ENCODE measurements around the gene CLIC5. TPM values are rescaled to one million over a fixed set of nuclear protein-coding genes. Genes with fewer than 3 reads are reported as not detected.
"Not testable (repeated sequence)": the region's sequence is repeated elsewhere in the genome, so short reads cannot be mapped to it uniquely, and the experiment has no call there.

CLIC5 gene
- total RNA-seq, 1 donor from 2014 or later: 0.35 TPM

DNA sequence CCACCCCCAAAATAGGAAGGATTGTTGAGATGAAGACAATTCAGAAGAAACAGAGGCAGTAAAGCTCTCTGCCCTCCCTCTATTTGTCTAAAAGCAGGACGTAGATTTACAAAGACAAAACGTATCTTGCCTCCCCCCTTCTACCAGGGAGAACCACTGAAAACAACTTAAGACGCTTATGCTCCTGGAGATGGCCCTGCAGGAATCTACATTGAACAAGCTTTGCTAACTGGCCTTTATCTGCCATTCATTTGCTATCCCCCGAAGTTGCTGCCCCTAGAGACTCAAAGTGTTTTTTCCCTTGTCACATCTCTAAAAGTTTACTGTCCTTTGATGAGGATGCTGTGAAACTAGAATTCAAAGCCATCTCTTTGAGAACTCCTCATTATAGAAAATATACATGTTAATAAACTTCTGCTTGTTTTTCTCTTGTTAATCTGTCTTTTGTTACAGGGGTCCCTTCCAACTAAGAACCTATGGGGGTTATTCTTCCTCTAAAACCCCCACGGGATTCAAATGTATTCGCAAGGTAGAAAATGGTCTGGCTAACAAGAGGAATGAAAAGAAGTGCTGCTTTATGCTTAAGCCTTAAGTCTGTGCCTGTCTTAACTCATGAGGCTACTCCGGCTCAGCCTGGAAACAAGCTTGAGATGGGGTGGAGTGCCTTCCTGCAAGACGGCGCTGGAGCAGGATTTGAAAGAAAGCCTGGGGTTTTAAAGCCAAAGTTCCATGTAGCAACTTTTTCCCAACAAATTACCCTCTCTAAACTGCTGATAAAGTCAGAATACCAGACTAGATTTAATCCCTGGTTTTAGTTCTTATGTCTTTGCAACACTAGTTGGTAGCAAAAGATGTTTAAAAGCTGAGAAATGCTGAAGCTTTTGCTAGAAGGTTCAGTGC lies 88.0 kb downstream of the CLIC5 start:
- DNase-seq (ENCODE audit: low read depth): no peak

DNA sequence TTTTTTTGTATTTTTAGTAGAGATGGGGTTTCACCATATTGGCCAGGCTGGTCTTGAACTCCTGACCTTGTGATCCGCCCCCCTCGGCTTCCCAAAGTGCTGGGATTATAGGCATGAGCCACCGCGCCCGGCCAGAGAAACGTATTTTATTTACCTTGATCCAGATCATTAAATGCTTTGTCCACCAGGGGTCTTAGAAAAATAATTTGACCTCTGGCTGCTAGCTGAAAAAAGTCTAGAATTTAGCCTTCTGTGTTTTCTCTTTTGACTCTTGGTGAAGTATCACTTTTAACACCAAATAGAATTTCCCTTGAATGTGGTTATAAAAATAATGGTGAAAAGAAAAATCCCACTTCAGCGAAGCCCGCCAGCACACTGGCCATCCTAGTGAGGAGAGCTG lies 89.2 kb downstream of the CLIC5 start:
- DNase-seq (ENCODE audit: low read depth): not testable (repeated sequence)

DNA sequence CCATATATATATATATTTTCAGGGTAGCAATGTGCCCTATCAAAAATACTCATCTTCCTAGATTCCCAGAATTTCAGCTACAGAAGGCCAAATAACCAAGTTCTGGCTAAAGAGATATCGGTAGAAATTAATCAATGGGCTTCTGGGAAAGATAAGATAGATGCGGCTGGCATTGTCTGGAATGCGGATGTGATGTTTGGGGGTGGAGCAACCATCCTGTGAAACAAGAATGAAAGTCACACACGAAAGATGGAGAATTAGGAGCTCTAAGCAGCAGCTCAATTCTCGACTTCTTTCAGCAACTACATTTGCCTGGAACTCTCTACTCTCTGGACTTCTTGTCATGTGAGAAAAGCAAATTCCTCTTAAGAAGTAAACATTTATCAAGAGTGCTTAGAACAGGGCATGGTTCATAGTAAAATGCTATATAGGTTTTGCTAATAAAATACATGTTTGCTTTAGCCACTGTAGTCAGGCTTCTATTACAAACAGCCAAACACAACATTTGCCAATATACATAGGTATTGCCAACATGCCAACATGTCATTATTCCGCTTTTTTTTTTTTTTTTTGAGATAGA lies 90.8 kb downstream of the CLIC5 start:
- no peak for DNase-seq (ENCODE audit: low read depth)

DNA sequence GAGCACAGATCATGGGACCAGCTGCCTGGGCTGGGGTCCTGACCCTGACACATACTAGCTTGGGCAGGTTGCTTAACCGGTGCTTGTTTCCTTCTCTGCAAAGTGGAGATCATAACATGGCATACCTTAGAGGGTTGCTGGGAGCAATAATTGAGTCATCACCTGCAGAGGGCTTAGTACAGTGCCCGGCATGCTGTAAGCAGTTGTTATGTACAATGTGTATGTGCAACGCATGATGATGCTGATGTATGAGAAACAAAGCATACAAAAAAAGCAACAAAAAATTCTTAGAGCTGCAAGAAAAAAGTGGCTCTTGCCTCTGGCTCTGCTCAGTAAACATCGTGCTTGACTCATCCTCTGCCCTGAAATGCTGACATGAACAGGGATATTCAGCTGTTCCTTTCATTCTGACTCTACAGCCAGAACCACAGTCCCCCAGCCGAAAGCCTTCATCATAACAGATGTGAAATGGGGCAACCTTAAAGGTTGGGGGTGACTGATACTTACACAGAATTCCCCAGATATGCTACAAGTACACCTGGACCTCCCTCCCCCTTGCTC lies 91.7 kb downstream of the CLIC5 start:
- peak; percentile 65 for DNase-seq (ENCODE audit: low read depth)

DNA sequence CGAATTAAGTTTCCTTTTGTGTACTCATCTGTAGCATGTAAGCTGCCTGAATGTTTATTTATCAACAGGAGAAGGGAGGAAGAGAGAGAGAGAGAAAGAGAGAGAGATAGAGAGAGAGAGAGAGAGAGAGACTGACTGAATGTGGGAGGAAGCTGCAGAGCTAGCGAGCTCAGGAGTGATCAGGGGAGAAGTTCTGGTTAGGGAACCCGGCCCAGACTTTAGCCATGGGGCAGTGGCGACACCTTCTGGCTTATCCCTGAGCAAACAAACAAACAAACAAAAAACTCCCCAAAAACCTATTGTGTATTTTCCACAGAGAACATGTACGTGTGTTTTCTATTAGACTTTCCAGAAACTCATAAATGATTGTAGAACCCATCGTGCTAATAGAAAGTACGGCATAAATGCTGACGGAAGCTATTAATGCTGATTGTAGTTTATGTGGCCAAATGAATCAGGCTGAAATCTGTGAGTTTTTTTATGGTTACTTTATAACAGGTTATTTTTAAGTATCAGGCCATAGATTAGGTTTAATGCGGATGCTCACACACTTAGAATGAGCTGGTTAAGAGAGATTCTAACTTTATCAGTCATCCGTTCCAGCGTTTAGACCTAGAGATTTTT lies 92.8 kb downstream of the CLIC5 start:
- peak; percentile 64 for DNase-seq (ENCODE audit: low read depth)

DNA sequence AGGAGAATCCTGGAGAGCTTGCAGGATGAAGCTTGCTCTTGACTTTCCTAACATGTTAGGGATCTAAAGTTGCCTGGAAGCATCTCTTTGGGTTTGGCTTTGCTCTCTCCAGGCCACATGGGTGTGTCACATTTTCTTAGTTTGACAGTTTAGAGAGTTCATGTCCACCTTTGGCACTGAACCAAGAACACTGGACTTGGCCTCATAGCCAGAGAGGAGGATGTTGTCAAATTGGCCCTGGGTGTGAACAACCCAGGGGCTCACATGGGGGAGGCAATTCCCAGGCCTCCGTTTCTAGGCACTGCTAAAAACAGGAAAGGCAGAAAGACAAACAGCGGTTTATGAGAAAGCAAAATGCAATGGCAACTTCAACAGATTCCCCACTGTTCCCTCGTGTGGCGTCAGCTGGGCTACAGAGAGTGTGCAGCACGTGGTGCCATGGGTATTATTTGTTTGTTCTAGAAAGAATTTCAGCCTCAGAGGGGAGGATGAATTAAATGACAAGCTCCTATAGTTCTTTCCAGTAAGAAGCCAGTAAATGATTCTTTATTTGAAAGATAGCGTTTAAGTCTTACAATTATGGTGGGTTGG lies 93.9 kb downstream of the CLIC5 start:
- no peak for DNase-seq (ENCODE audit: low read depth)

DNA sequence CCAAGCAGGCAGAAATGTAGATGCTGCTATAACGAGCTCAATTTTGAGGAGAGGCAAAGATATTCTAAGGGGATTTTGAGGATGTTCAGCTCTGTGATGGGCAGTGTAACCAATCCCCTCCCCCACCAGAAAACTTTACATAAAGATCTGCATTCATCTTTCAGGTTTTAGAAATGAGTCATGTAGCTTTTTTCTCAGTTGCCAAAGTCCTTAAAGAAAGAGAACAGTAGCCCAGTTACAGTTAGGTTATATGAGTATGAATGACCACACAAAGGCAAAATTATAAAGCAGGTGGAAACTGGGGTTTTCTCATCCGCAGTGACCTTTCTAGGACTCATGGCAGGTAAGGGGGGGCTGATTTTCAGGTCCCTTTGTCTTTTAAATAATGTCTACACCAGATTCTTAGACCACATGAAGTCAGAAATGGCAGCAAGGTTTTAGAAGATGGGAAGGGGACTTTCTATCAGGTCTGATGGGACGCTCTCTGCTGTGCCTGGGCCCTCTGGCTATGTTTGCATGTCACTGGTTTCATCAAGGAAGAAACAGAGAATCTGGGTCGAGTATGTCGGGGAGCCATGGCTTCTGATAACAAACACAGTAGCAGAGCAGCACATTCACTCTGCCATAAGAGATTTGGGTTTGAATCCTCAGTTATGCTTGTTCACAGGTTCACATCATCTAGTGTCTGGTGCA lies 94.7 kb downstream of the CLIC5 start:
- DNase-seq (ENCODE audit: low read depth): no peak

DNA sequence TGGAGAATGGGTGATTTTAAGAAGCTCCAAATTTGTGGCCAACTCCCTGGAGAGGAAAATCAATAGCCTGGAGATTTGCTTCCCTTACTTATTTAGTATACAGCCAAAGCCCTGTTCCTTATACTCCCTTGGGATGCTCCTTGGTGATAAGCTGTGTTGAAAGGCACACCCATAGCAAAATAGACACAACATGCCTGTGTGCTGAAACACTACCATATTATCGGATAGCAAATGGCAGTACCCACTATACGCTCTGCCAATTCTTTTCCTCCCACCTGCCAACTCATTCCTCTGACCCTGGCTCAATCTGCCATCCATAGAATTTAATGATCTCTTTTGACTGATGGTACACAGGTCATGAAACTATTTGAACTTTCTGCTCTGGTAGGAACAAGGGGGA lies 98.2 kb downstream of the CLIC5 start:
- DNase-seq (ENCODE audit: low read depth): no peak

DNA sequence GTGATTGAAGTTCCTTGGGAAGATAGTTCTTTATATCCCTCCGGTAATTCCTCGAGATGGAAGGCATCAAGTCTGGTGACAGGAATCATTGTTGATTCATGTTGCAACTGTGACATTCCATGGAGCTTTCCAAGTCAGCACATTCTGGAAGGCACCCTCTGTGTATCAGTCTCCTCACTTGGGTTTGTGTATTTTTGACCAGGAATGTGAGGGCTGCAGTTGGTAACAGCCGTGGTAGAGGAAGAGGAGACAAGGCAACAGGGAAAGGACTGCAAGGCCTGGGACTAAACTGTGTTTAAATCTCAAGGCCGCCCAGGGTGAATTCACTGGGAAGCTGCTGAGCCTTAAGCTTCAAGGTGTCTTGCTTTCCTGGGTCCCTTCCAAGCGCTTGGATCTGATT lies 99.0 kb downstream of the CLIC5 start:
- no peak for DNase-seq (ENCODE audit: low read depth)

DNA sequence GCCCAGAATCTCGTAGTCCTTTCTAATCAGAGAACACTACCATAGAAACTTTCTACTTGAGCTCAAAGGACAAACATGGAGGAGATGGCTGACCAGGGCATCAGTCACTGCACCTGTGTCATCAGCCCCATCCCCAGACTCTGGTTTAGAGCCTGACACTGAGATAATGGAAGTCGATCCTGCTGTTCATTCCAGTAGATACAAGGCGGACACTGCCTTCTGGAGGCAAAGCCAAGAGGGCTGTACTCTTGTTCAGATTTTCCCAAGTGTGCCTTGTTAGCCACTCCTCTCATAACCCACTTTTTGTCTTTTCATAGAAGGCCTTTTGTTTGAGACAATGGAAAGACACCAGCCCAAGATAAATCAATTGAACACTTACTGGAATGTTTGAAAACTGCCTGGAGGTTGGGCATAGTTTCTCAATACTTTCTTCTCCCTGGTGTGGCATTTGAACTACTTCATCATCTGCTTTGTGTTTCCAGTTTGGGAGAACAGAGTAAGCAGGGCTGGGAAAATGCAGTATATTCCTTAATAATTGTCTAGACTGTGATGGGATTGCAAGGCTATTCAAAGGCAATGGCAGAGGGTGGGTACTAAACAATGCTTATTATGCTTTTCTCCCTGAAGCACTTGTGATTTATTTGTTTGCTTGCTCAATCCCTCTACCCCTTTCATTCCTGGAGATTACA lies 99.7 kb downstream of the CLIC5 start:
- DNase-seq (ENCODE audit: low read depth): peak; percentile 26

DNA sequence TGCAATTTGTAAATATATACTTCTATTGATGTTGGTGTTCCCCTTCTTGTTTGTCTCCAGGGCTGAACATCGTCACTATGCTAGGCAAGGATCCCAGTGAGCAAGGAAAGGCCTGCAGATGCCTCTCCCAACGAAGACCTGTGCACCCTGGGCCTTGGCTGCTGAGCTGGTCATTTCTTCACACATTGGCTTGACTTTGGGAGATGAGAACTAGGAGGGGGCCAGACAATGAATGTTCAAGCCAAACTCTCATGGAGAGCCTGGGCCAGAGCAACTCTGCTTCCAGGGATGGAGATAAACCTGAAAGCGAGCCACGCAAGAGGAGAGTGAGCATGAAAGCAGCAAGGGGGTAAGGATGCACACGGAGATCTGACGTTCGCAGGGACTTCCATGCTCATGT lies 104.0 kb downstream of the CLIC5 start:
- no peak for DNase-seq (ENCODE audit: low read depth)

DNA sequence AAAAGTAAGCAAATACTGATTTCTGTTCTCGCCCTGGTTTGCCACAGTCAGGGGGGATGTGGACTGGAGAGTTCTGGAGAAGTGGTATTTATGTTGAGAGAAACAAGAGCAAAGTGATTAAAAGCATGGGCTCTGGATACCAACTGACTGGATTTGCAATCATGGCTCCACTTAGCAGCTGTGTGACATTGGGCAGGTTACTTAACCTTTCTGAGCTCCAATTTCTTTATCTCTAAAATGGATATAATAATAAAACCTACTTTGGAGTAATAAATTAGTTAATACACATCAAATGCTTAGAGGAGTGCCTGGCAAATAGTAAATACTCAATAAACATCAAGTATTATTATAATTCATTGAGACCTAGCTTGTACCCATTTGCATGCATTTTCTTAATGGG lies 111.7 kb downstream of the CLIC5 start:
- no peak for DNase-seq (ENCODE audit: low read depth)

DNA sequence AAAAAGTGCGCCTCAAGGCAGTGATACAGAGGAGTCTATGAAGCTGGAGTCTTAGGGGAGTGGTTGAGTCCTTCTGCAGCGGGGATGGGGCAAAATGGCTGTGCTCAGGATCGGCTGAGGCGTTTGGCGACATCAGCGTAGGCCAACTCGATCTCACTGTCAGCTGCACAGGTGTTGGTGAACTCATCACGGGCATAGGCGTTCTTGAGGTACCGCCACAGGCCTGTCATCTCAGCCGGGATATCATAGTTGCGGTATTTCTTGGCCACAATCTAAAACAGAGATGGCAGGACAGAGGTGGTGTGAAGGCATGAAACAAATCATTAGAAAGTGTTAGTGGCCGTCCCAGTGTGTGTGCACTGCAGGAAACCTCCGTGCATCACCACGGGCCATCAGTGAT lies 112.7 kb downstream of the CLIC5 start:
- no peak for DNase-seq (ENCODE audit: low read depth)

DNA sequence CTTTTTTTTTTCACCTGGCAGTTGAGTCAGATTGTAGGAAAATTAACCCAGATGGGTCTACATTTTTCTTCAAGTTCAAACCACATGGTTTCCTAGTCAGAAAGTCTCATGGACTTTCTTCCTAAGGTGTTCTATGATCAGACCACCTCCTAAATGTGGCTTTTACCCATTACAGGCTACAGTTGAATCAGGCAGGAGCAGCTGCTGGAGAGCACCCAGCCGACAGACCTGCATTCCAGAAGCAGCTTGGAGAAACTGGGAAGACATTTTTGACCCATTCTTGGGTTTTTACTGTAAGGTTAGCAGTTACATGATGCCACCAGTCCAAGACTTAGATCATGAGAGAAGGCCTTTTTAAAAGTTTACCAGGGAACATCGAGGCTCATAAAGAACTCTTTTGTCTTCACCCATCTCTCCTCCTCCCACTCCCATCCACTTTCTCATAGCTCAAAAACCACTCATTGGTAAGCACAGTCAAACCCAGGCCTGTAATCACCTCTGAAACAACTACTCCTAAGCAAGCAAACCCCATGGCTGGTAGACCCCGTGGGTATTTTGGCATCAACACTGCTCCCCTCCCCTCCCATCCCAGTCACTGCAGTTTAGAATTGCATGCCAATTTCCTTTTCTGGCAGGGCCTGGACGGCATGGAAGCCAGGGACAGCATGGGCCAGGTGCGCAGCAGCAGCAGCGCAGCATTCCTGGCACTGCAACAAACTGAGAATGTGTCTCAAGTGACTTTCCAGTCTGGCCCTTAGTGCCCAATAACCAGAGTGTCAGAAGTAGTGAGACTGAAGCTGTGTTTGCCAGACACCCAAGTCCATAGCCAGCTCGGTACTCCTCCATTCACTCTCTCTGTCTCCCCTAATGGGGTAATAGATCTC lies 113.7 kb downstream of the CLIC5 start:
- no peak for DNase-seq (ENCODE audit: low read depth)

DNA sequence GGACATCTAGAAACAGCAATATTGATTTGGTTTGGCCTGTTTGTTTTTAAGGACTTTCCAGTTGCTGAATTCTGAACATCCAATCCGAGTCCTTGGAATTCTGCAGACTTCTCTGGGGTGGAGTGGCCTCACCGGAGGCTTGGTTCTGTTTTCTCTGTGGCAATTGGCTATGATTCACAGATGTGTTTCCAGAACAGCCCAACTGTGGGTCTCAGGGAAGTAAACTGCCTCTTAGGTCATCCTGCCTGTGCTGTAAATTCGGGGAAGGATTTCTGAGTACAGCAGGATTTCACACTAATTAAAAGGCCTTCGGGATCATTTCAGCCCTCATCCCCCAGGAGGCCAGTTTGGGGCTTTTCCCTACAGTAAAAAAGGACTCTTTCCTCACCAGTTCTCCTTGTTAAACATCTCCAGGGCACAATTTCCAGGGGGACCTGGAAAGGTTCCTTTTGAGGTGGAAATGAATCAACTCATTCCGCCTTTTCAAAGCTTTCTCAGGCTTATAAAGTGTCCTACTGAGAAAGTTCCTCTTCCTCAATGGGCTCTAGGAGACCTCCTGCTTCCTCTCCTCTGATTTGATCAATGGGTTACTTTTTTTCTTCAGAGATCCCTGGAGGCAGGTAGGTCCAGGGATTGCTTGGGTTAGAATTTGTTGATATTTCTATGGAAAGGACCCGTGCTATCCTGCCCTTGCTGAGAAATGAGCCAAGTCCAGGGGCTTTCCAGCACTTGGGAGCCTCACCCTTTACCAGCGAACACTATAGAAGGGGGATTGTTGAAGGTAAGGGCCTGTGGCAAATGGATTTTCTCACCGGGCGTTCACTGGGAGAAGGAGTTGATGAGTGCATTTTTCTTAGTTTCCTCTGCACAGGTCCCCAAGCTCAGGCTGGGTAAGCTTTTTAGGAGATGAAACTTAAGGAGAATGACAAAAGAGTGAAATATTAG lies 114.6 kb downstream of the CLIC5 start:
- DNase-seq (ENCODE audit: low read depth): peak; percentile 57

DNA sequence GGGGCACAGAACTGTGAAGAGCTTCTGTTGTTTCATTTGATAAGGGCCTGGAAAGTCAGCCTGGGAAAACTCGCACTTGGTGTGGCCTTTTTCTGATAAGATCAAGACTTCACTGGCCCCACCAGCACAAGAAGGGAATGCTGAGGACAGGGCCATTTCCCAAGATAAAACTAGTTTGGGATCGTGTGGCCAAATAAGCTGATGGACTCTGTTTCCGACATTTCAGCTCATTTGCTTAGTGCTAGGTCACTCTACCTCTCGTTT lies 116.0 kb downstream of the CLIC5 start:
- DNase-seq (ENCODE audit: low read depth): no peak

DNA sequence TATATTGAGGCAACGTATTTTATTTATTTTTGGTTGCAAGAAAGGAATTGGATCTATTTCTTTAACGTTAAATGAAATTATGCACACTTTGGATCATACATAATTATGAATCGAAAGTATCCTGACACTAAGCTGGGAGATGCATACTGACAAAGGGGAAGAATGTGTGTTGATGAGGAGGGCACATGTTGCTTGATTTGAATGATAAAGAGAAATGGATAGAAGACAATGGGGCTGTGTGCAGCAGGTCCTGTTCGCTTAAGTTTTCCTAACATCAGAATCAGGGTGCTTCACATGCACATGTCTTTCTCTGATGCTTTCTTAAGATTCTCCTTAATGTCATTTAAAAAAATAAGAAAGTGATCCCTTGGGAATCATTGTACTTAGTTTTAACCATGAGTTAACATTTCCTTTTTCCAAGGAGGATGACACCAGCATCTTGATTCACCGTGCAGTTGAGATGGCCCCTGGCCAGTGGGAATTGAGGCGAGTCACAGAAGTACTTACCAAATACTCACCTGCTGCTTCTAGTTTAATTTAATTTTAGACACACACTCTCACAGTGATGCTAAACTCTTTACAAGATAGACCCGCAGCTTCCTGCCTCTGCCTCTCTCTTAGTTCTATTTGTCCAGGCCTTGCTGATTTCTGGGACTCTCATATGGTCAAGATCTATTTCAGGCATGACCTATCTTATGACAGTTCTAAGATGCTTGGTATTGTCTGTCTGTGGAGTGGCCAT lies 116.5 kb downstream of the CLIC5 start:
- DNase-seq (ENCODE audit: low read depth): no peak

DNA sequence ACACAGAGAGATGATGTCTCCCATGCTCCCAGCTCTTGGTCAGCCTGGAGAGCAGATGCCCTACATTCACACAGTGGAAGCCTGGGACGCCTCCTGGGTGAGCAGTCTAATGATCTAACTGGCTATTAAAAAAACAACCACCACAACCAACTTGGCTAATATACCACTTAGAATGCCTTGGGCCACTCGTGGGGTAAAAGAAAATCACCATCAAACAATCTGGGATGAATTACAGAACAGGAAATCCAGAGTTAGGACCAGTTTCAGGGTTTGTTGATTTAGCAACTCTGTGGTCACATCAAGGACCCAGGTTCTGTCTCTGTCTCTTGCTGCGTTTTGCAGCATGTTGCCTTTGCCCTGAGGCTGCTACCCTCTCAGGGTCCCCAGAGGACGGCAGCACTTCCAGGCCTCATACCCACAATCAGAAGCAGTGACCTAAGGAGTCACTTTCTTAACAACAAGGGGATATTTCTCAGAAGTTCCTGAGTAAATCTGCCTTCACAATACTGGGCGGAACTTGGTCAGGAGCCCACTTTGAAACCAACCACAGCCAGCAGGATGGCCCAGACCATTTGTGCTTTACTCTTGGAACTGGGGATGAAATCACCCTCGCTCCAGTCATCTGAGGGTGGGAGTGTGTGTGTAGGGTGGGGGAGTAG lies 118.7 kb downstream of the CLIC5 start:
- DNase-seq (ENCODE audit: low read depth): peak; percentile 84

All from renal cortical epithelial cell (primary cell).